HG03175 (cell line): ENCODE results near the gene CALML6.

ENCODE experiments used
- ATAC-seq: cut with Tn5 transposase; IDR thresholded peaks from one replicate; pipeline ENCODE4 v1.9.1; 2021; ENCODE audit warnings: mild to moderate bottlenecking, moderate library complexity; ENCODE audit not compliant: unreplicated experiment

Gene CALML6

GRCh38 chr1:1910651-1911331 lies 4.3 kb upstream of the CALML6 start:
- no peak for ATAC-seq

DNA sequence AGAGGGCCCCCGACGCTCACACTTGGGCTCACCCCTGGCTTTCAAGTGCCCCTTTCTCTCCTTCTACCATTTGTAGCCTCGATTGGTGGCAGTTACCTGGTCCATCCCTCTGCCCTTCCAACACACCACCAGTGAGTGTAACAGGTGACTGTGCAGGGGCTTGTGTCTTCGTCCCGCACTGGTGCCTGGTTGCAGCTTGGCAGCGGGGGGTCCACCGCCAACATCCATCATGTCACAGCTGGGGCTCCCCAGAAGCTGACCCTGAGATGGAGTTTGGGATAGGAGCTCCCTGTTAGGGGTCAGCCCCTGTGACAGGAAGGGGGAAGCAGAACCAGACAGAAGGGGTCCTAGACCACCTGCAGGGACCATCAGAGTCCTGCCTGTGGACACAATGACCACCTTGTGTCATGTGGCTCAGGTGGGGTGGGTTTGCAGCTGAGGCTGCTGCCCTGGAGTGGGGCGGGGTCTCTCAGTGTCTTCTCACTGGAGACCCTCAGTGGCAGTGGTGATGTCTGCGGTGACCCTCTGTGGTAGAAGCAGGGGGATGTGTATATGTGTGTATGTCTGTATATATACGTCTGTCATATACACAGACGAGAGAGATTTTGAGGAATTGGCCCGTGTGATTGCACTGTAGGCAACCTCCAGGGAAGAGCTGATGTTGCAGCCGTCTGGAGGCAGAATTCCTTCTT lies 3.6 kb upstream of the CALML6 start:
- no peak for ATAC-seq

DNA sequence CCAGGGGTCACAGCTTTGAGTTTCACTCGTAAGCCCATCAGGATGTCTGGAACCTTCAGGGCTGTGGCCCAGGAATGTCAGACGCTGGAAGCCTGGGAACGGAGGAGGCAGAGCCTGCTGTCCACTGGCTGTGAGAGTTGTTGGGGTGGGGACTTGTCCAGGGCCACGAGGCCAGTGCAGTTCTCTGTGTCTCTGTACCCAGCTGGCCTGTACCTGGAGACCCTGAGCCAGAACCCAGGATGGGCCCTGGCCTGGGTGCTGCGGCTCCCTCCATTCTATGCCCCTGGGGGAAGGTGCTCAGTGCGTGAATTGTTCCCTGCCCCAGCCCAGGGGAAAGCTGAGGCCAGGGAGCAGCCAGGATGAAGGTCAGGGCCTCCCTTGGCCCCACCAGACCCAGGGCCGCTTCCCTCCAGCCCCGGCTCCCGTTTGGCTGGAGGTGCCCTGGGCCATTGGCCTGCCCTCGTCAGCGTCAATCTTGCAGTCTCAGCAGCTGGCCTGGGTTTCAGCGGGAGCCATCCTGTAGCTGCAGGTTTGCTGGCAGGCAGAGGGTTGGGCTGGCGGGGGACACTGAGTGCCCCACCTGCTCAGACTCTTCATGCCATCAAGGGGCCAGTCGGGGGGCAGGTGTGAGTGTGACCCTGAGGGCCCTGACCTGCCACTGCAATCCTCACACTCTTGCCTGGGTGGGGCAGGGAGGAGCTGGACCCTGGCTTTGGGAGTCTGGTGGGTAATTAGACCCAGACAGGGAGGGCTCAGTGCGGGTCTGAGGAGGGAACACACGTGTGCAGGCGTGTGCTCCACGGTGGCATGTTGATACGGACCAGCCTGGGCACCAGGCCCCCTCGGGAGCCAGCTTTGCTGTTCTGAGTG lies 724 bp upstream of the CALML6 start:
- ATAC-seq: no peak

DNA sequence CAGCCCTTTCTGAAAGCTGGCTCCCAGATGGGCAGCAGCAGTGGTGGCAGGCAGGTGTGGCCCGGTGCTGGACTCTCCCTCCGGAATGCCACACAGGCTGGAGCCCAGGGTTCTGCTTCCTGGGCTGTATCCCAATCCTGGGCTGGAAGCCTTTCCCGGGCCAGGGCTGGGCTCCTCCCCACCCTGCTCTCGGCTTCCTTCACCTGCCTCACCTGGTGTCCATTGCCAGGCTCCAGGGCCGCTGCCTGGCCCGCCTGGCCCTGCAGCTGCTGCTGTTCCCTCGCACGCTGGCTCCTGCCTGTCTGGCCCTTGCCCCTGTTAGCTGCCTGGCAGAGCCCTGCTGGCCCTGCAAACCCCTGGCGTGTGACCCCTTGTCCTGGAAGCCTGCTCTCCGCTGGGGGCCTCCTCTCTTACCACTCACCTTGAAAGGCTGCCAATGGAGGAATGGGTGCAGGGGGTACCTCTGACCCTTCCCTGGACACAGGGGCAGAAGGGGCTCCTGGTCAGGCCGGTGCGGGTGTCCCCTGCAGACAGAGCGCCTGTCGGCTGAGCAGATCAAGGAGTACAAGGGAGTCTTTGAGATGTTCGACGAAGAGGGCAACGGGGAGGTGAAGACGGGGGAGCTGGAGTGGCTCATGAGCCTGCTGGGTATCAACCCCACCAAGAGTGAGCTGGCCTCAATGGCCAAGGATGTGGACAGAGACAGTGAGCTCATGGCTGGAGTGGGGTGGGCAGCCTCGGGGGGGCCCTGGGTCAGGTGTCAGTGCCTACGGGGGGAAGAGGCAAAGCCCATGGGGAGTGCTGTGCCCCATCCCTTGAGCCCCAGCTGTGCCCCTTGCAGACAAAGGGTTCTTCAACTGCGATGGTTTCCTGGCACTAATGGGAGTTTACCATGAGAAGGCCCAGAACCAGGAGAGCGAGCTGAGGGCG lies 1.1 kb downstream of the CALML6 start:
- no peak for ATAC-seq

DNA sequence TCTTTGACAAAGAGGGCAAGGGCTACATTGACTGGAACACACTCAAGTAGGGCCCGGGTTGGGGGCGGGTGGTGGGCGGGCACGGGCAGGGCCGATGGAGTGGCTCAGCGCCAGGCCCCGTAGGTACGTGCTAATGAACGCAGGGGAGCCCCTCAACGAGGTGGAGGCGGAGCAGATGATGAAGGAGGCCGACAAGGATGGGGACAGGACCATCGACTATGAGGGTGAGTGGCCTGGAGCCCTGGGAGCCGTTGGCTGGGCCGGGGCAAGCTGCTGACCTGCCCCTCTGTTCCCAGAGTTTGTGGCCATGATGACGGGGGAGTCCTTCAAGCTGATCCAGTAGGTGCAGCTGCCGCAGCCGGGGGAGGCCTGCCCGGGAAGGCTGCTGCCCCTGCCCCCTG lies 1.8 kb downstream of the CALML6 start:
- ATAC-seq: no peak

DNA sequence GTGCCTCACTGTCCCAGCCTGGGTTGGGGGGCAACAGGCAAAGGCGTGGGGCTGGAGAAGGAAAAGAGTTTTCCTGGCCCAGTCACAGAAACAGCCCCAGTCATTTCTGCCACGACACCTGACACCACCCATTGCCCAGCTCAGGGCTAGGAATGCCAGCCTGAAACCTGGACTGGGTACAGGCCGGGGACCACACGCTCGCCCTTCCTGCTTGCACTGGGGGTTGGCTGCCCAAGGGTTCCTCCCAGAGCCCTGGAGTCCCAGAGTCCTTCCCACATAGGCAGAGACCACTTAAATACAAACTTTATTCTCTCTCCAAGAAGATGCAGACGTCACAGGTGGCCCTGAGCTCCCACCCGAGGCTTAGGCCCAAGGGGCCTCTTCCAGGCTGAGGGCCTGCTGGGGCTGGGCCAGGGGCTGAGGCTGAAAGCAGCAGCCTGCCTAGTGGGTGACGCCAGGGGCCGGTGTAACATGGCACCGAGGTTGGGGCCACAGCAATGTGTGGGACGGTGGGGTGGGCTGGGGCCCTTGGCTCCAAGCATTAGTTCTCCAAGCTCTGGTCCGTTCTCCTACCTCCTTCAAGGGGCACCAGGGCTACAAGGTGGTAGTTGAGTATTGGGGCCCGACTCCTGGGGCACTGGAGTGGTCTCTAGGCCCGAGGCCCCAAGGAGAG lies 2.4 kb downstream of the CALML6 start:
- no peak for ATAC-seq

GRCh38 chr1:1917995-1918900 lies 3.2 kb downstream of the CALML6 start:
- no peak for ATAC-seq

DNA sequence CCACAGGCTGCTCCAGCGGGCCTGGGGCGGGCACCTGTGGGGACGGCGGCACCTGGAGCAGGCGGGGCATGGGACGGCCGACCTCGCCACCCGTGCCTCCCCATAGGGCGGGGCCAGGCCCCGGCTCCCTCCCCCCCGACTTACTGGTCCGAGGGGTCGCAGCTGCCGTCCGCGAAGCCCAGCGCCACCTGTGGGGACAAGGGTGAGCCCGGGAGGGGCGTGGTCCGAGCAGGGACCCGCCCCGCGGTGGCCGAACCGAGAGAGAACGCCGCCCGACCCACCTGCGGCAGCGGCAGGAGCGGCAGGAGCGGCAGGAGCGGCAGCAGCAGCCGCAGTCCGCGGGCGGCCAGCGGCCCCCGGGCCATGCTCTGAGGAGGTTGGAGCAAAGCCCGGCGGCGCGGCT lies 3.8 kb downstream of the CALML6 start, which contains the start of gene TMEM52:
Gene TMEM52 (minus strand): TSS at position 379 of the 403 bp plus-strand sequence. CDS start 14 bp downstream, at position 365.
- ATAC-seq: peak; percentile 20

GRCh38 chr1:1919304-1920056 lies 4.4 kb downstream of the CALML6 start:
- peak; percentile 82 for ATAC-seq

GRCh38 chr1:1920057-1920607 lies 5.1 kb downstream of the CALML6 start:
- ATAC-seq: no peak

DNA sequence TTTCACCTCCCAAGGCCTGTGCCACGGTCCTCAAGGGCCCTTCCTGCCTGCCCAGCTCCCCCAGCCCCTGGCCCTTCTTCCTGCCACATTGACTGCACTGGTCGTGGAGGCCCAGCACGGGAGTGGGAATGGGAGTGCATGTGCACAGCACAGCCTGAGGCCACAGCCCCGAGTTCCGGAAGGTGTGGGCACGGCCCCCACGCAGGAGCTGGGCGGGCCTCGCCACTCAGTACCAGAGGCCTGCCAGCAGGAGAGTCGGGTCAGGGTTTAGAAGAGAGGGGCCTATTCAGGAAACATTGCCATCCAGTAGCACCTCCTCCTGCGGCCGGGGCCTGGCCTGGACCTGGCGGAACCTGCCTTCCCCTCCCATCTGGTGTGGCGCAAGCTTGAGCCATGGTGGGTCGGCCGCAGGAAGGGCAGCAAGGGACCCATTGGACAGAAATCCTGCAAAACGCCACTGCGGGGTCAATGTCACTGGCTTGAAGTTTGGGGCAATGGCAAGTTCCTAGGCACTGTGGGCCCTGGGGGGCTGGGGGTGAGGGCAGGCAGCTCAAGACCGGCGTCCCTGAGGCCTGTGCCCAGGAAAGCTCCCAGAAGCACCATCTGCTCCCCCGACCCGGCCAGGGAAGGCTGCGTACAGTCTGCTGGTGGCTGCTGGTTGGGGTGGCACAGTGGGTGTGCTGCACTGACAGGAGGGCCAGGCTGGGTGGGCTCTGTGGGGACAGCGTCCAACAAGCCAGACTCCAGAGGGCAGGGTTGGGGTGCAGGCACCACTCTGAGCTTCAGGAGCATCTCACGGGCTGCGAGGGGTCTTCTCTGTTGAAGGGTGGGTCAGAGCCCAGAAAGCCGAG lies 5.8 kb downstream of the CALML6 start:
- ATAC-seq: no peak

DNA sequence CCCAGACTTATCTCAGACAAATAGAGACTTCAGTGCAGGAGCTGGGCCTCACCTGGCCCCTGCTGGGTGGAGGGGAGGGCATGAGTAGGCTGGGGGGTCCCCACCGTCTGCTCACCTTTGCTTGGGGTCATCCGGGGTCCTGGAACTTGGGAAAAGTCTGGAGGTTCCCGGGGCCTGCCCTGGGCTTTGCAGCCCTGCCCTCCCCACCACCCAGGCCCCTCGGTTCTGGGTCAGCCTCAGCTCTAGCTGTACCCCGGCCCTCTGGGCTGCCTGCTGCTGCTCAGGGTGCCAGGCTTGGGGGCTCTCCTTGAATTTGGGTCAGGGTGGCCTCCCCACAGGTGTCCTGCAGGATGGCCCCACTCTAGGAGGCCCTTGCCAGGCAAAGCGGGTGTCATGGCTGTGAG lies 6.4 kb downstream of the CALML6 start:
- ATAC-seq: no peak

DNA sequence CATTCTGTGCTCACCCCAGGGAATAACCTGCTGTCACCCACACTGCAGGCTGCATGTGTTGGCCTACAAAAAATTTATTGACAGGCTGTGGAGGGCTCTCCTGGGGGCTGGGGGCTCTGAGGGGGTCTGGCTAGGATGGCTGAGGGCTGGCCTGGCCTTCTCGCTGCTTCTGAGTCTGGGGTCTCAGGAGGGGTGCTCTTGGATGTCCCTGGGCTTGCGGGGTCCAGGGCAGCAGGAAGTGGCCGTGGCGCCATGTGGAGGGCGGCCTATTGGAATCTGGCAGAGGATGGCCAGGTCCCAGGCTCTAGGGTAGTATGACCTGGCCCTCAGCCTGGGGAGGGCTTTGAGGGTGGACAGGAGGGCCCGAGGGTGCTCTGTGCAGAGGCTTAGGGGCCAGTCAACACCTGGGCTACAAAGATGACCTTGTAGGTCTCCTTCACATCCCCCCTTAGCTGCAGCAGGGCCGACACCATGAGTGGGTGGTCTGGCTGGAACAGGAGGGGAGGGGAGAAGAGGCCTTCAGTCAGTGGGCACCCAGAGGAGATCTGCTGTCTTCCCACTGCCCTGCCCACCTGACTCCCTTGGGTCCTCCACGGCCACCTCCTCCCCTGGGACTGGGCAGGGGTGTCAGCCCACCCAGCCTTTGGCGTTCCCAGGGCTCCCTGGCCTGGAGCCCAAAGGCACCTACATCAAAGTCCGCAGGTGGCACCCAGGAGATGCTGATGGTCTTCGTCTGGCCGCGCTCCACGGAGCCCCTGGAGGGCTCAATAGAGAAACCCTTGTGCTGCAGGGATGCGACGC lies 7.0 kb downstream of the CALML6 start:
- ATAC-seq: no peak

DNA sequence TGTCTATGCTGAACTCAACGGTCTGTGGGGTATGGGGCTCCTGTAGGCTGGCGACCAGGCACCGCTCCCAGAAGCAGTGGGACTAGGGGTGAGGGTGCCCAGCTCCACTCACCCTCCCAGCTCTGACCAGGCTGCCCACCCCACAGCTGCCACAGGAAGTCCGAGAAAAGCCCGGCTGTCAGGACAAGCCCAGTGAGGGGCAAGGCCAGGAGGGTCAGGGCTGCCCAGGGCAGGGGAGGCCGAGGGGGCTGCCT lies 7.6 kb downstream of the CALML6 start:
- ATAC-seq: no peak

DNA sequence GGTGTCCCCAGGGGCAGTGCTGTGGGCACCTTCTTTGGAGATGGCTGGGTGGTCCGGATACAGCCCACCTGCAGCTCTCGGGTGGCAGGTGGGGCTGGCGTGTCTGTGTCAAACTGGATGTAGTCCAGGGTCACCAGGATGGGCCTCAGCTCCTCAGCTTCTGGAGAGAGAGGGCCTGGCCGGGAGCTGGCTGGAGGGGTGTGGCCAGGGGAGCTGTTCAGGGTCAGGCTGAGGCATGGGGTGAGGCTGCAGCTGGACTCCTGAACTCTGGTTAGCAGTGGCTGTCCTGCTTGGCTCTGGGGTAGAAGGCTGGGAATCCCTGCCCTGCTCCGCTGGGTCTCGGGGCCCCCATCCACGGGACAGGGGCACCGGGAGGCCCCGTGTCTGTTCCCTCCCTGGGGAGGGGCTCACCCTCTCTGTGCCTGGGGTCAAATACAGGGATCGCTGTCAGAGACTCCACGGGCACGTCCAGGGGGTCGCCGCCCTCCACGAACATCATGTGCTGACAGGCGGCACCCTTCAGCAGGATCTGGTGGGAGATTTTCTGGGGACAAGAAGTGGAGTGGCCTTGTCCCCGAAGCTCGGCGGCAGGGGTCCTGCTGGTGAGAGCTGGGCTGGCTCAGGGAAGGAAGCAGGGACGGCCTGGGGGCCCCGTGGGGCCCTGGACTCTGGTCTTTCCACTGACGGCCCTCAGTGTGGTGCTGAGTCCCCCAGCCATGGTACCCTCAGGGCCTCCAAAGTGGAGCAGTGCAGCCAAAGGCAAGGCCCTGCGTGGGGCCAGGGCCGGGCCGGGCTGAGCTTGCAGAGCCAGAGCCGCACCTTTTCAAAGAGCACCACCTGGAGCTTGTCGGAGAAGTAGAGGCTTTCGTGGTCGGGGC lies 8.1 kb downstream of the CALML6 start:
- no peak for ATAC-seq

DNA sequence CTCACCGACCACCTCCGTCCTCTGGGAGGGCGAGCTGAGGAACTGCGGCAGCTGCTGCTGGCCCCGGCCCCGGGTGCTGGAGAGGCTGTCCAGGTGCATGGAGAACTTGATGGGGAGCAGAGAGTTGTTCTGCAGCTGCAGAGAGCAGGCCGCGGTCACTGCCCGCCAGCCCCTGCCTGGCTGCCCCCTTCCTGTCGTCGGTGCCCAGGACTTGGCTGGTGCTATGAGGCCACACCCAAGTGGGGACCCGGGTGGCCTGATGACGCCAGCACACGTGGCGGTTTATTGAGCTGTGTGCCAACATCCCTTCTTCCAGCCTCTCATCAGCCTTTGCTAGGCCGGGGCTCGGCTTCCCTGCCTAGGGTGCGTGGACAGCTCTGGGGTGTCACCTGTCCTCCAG lies 9.3 kb downstream of the CALML6 start:
- ATAC-seq: no peak
